HCT116 (cell line): ENCODE results near the gene HOXA2. TPM values are rescaled to one million over a fixed set of nuclear protein-coding genes. Genes with fewer than 3 reads are reported as not detected.

ENCODE experiments used
- ATAC-seq: fragments of 200-7000 bp; cut with Tn5 transposase; 2 replicates; pipeline ENCODE4 v1.9.1; 2020; ENCODE audit warnings: mild to moderate bottlenecking, moderate library complexity
- BruUV-seq: library from RNA; stranded (reverse); fragments of 400-500 nt; replicated peaks from 2 replicates; lab custom pipeline; 2021; lab: Mats Ljungman, UMichigan
- CTCF ChIA-PET: fragments of 300-600 bp; sonication (Branson Sonifier 250); formaldehyde crosslinking; loops from one replicate; lab custom pipeline; 2021; ENCODE audit warnings: antibody characterized with exemption; lab: Charles Lee
- POLR2A ChIA-PET: fragments of 300-600, 350-600 bp; sonication (Branson Sonifier 250); formaldehyde crosslinking; loops from one replicate; lab custom pipeline; 2021; ENCODE audit warnings: antibody characterized with exemption; lab: Charles Lee
- RAD21 ChIA-PET, 2 experiments: fragments of 300-600 bp; sonication (Branson Sonifier 250); formaldehyde crosslinking; loops; one replicate each; lab custom pipeline; 2023; ENCODE audit warnings: low total read pairs in 2 of 2; ENCODE audit not compliant: uncharacterized antibody in 2 of 2, unreplicated experiment in 2 of 2, low non-redundant PET in 1 of 2; lab: Charles Lee
- DNase-seq: peaks from one replicate; pipeline ENCODE4 v3.0.0-alpha.2; 2010; ENCODE audit warnings: low read depth, low spot score
- H2AFZ ChIP-seq: fragments of 200-600 bp; shearing (Covaris generic), sonication (generic); 2 replicates; pipeline ENCODE4 v1.6.1; 2017; ENCODE audit warnings: low read depth, mixed run types, mixed read lengths, antibody characterized with exemption, low read length; ENCODE audit not compliant: poor library complexity, severe bottlenecking
- H3K27ac ChIP-seq: 2 replicates; pipeline ENCODE4 v1.5.1; 2012; ENCODE audit warnings: low read depth, low read length
- H3K27me3 ChIP-seq: fragments of 200-600 bp; sonication (generic); 2 replicates; pipeline ENCODE4 v1.6.1; 2016; ENCODE audit warnings: mixed run types, low read length, mixed read lengths; ENCODE audit not compliant: insufficient read depth
- H3K36me3 ChIP-seq, 2 experiments: fragments of 200-500 bp in 1 of 2; fragments of 200-600 bp in 1 of 2; sonication (Bioruptor generic) in 1 of 2; sonication (generic) in 1 of 2; 2 replicates each; pipeline versions ENCODE4 v1.5.1 to v1.6.1; 2014 to 2016; ENCODE audit warnings: low read length in 2 of 2, inconsistent platforms in 1 of 2, mixed read lengths in 1 of 2, mixed run types in 1 of 2; ENCODE audit not compliant: insufficient read depth in 2 of 2, control insufficient read depth in 1 of 2
- H3K4me1 ChIP-seq, 2 experiments: fragments of 200-600 bp in 1 of 2; sonication (generic) in 1 of 2; 2 replicates each; pipeline versions ENCODE4 v1.5.1 to v1.6.1; 2012 to 2017; ENCODE audit warnings: low read length in 2 of 2, inconsistent platforms in 1 of 2, mild to moderate bottlenecking in 1 of 2, mixed read lengths in 1 of 2, mixed run types in 1 of 2, moderate library complexity in 1 of 2; ENCODE audit not compliant: insufficient read depth in 2 of 2, control insufficient read depth in 1 of 2
- H3K4me2 ChIP-seq: fragments of 200-600 bp; sonication (generic); 2 replicates; pipeline ENCODE4 v1.6.1; 2017; ENCODE audit warnings: mixed run types, low read length, mixed read lengths
- H3K4me3 ChIP-seq, 2 experiments: fragments of 200-600 bp in 1 of 2; sonication (generic) in 1 of 2; replicated peaks in 1 of 2; 2 replicates each; pipeline ENCODE4 v1.5.1; 2011 to 2016; ENCODE audit warnings: low read length in 2 of 2, control low read depth in 1 of 2, low read depth in 1 of 2, mild to moderate bottlenecking in 1 of 2, mixed read lengths in 1 of 2, mixed run types in 1 of 2
- H3K79me2 ChIP-seq: fragments of 200-600 bp; sonication (generic); 2 replicates; pipeline ENCODE4 v1.6.1; 2017; ENCODE audit warnings: mild to moderate bottlenecking, mixed run types, low read length, moderate library complexity, mixed read lengths; ENCODE audit not compliant: insufficient read depth
- H3K9ac ChIP-seq: fragments of 200-600 bp; sonication (generic); 2 replicates; pipeline ENCODE4 v1.6.1; 2016; ENCODE audit warnings: low read length, mixed read lengths
- H3K9me2 ChIP-seq: fragments of 200-600 bp; sonication (generic), shearing (Covaris generic); 2 replicates; pipeline ENCODE4 v1.6.1; 2017; ENCODE audit warnings: mixed run types, mild to moderate bottlenecking, moderate library complexity; ENCODE audit not compliant: insufficient read depth
- H3K9me3 ChIP-seq, 2 experiments: fragments of 200-500 bp in 1 of 2; fragments of 200-600 bp in 1 of 2; sonication (Bioruptor generic) in 1 of 2; sonication (generic) in 1 of 2; 2 replicates each; pipeline ENCODE4 v1.6.1; 2014 to 2017; ENCODE audit warnings: low read length in 2 of 2, mixed read lengths in 2 of 2, inconsistent platforms in 1 of 2, low read depth in 1 of 2, mild to moderate bottlenecking in 1 of 2, mixed run types in 1 of 2, moderate library complexity in 1 of 2; ENCODE audit not compliant: control insufficient read depth in 1 of 2, insufficient read depth in 1 of 2
- H4K20me1 ChIP-seq: fragments of 200-600 bp; sonication (generic), shearing (Covaris generic); 2 replicates; pipeline ENCODE4 v1.6.1; 2017; ENCODE audit warnings: mixed run types, mild to moderate bottlenecking, moderate library complexity; ENCODE audit not compliant: insufficient read depth
- ATF3 ChIP-seq: IDR thresholded peaks from 2 replicates; pipeline ENCODE4 v1.6.1; 2012
- EGR1 ChIP-seq: IDR thresholded peaks from 2 replicates; pipeline ENCODE4 v1.6.1; 2012; ENCODE audit warnings: low read depth
- FOSL1 ChIP-seq: IDR thresholded peaks from 2 replicates; pipeline ENCODE4 v1.6.1; 2012; ENCODE audit warnings: low read depth
- POLR2A ChIP-seq: IDR thresholded peaks from 2 replicates; pipeline ENCODE4 v1.7.0; 2011; ENCODE audit warnings: borderline replicate concordance; ENCODE audit not compliant: insufficient read depth, insufficient read length; ENCODE audit errors: extremely low read depth
- POLR2AphosphoS5 ChIP-seq: IDR thresholded peaks from 2 replicates; pipeline ENCODE4 v1.6.1; 2011; ENCODE audit warnings: mild to moderate bottlenecking, low read depth, low read length, moderate library complexity
- RAD21 ChIP-seq: IDR thresholded peaks from 2 replicates; pipeline ENCODE4 v1.6.1; 2012; ENCODE audit warnings: low read depth, mild to moderate bottlenecking
- SIN3A ChIP-seq: IDR thresholded peaks from 2 replicates; pipeline ENCODE4 v1.6.1; 2012; ENCODE audit warnings: low read depth
- SP1 ChIP-seq: IDR thresholded peaks from 2 replicates; pipeline ENCODE4 v1.6.1; 2012; ENCODE audit warnings: low read depth
- YY1 ChIP-seq: IDR thresholded peaks from 2 replicates; pipeline ENCODE4 v1.6.1; 2011; ENCODE audit warnings: low read length, low read depth, moderate library complexity, mild to moderate bottlenecking; ENCODE audit not compliant: insufficient replicate concordance; ENCODE audit errors: extremely low read depth
- ZBTB33 ChIP-seq: IDR thresholded peaks from 2 replicates; pipeline ENCODE4 v1.6.1; 2011; ENCODE audit warnings: mild to moderate bottlenecking, low read length, moderate library complexity; ENCODE audit not compliant: insufficient replicate concordance; ENCODE audit errors: extremely low read depth
- ZFX ChIP-seq: fragments of 450-650 bp; IDR thresholded peaks from 2 replicates; pipeline ENCODE4 v1.6.1; 2017
- ZNF274 ChIP-seq: fragments of 200-500 bp; sonication (Bioruptor generic); IDR thresholded peaks from 2 replicates; pipeline ENCODE4 v1.6.1; 2014; ENCODE audit warnings: mild to moderate bottlenecking, low read depth, low read length, inconsistent platforms
- intact Hi-C: fragments of 100-400 bp; cut with micrococcal nuclease; formaldehyde crosslinking; loops from 2 replicates; pipeline ENCODE4 v1.10.0; 2022
- total RNA-seq: library from RNA; stranded (reverse); gene quantifications from one replicate; pipeline ENCODE4 v1.2.1, GENCODE V29; 2021; ENCODE audit not compliant: unreplicated experiment
- TF ChIP-seq, protein P1 (sequence below): IDR thresholded peaks from 2 replicates; pipeline ENCODE4 v1.6.1; 2012; ENCODE audit warnings: low read depth
- TF ChIP-seq, protein P2 (sequence below): IDR thresholded peaks from 2 replicates; pipeline ENCODE4 v1.6.1; 2012

HOXA2 gene
- total RNA-seq, 1 experiment from 2014 or later: 0.57 TPM

DNA sequence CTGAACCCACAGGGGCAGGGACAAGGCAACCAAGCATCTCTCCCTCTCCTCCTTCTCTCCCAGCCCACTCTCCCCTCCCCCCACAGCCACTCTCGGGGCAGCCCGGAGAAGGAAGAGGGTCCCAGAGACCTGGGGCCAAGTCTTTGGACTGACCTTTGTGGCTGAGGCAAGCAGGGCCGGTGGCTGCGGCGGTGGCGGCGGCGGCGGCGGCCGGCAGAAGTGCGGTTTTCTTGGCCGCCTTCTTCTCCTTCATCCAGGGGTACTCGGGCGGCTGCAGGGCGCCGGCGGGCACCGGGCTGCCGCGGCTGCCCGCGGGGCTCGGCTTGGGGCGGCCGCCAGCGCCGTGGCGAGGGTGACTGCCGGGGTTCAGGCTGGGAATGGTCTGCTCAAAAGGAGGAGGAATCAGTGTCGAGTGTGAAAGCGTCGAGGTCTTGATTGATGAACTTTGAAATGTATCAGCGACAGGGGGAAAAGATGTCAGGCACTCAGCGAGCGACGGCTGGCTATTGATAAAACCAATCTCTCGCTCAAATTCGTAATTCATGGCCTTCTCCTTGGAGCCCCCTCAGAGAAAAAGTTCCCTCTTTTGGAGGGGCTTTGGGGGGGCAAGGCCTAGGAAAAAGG, 414 bp downstream of the HOXA2 start (continued):
- TF ChIP-seq, protein P1, sequence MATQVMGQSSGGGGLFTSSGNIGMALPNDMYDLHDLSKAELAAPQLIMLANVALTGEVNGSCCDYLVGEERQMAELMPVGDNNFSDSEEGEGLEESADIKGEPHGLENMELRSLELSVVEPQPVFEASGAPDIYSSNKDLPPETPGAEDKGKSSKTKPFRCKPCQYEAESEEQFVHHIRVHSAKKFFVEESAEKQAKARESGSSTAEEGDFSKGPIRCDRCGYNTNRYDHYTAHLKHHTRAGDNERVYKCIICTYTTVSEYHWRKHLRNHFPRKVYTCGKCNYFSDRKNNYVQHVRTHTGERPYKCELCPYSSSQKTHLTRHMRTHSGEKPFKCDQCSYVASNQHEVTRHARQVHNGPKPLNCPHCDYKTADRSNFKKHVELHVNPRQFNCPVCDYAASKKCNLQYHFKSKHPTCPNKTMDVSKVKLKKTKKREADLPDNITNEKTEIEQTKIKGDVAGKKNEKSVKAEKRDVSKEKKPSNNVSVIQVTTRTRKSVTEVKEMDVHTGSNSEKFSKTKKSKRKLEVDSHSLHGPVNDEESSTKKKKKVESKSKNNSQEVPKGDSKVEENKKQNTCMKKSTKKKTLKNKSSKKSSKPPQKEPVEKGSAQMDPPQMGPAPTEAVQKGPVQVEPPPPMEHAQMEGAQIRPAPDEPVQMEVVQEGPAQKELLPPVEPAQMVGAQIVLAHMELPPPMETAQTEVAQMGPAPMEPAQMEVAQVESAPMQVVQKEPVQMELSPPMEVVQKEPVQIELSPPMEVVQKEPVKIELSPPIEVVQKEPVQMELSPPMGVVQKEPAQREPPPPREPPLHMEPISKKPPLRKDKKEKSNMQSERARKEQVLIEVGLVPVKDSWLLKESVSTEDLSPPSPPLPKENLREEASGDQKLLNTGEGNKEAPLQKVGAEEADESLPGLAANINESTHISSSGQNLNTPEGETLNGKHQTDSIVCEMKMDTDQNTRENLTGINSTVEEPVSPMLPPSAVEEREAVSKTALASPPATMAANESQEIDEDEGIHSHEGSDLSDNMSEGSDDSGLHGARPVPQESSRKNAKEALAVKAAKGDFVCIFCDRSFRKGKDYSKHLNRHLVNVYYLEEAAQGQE: no peak
- TF ChIP-seq, protein P2, sequence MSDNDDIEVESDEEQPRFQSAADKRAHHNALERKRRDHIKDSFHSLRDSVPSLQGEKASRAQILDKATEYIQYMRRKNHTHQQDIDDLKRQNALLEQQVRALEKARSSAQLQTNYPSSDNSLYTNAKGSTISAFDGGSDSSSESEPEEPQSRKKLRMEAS: no peak
- TF ChIP-seq POLR2AphosphoS5 (no peak), FOSL1 (no peak), EGR1 (no peak), RAD21 (no peak), ZFX (no peak), ATF3 (no peak), POLR2A (no peak)

GRCh38 chr7:27101171-27101956, 1.1 kb downstream of the HOXA2 start:
- peaks cover 25% of the 10 kb centered on the region for H3K79me2 ChIP-seq
- BruUV-seq: no TSS peak
- RAD21 ChIA-PET: no interaction called here
- H3K4me2 ChIP-seq: no peak overlapping the region
- POLR2A ChIA-PET: no interaction called here
- no peak overlapping the region for H3K27ac ChIP-seq
- CTCF ChIA-PET: no interaction called here
- peaks cover 8 to 10% of the 10 kb centered on the region in 2 experiments; a peak in 3 of 4 replicates for H3K4me1 ChIP-seq
- H2AFZ ChIP-seq: no peak overlapping the region
- no peaks in the 10 kb centered on the region for H3K36me3 ChIP-seq
- intact Hi-C loops: no loop called here
- no peaks in the 10 kb centered on the region for H3K27me3 ChIP-seq
- no peaks in the 10 kb centered on the region for H3K9me3 ChIP-seq
- H3K9ac ChIP-seq: no peak overlapping the region
- no peak for ATAC-seq
- no peaks in the 10 kb centered on the region for H4K20me1 ChIP-seq
- no peaks in the 10 kb centered on the region for H3K9me2 ChIP-seq
- DNase-seq: no peak
- H3K4me3 ChIP-seq: no peak overlapping the region
- no peak for TF ChIP-seq POLR2A
- no peak for TF ChIP-seq ATF3
- no peak for TF ChIP-seq YY1
- no peak for TF ChIP-seq SP1
- TF ChIP-seq POLR2AphosphoS5: no peak
- no peak for TF ChIP-seq SIN3A
- no peak for TF ChIP-seq FOSL1
- no peak for TF ChIP-seq ZBTB33
- TF ChIP-seq, protein P2: no peak
- TF ChIP-seq ZNF274: no peak
